Coronary artery (tissue), 2 donors: ENCODE data around the gene CLEC16A.

Experiments used
- DNase-seq: peaks from one replicate; pipeline ENCODE4 v3.0.0-alpha.2; 2017; ENCODE audit warnings: low spot score
- H3K27ac ChIP-seq, 2 donors: fragments of 200-600 bp; sonication (generic); one replicate each; pipeline ENCODE4 v1.5.1; 2016 to 2019
- H3K4me3 ChIP-seq: fragments of 200-600 bp; sonication (generic); 2 replicates; pipeline ENCODE4 v1.5.1; 2016; ENCODE audit warnings: mild to moderate bottlenecking, moderate library complexity
- TF ChIP-seq, protein P1 (sequence below): fragments of 200-600 bp; sonication (generic); IDR thresholded peaks from one replicate; pipeline ENCODE4 v1.5.1; 2019; ENCODE audit warnings: antibody characterized with exemption

Gene CLEC16A

GRCh38 chr16:10906482-10906881, 37.9 kb upstream of the CLEC16A start:
- no peak overlapping the region for H3K27ac ChIP-seq
- H3K4me3 ChIP-seq = no peak overlapping the region
- TF ChIP-seq, protein P1, sequence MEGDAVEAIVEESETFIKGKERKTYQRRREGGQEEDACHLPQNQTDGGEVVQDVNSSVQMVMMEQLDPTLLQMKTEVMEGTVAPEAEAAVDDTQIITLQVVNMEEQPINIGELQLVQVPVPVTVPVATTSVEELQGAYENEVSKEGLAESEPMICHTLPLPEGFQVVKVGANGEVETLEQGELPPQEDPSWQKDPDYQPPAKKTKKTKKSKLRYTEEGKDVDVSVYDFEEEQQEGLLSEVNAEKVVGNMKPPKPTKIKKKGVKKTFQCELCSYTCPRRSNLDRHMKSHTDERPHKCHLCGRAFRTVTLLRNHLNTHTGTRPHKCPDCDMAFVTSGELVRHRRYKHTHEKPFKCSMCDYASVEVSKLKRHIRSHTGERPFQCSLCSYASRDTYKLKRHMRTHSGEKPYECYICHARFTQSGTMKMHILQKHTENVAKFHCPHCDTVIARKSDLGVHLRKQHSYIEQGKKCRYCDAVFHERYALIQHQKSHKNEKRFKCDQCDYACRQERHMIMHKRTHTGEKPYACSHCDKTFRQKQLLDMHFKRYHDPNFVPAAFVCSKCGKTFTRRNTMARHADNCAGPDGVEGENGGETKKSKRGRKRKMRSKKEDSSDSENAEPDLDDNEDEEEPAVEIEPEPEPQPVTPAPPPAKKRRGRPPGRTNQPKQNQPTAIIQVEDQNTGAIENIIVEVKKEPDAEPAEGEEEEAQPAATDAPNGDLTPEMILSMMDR = no peak
- DNase-seq = no peak

DNA sequence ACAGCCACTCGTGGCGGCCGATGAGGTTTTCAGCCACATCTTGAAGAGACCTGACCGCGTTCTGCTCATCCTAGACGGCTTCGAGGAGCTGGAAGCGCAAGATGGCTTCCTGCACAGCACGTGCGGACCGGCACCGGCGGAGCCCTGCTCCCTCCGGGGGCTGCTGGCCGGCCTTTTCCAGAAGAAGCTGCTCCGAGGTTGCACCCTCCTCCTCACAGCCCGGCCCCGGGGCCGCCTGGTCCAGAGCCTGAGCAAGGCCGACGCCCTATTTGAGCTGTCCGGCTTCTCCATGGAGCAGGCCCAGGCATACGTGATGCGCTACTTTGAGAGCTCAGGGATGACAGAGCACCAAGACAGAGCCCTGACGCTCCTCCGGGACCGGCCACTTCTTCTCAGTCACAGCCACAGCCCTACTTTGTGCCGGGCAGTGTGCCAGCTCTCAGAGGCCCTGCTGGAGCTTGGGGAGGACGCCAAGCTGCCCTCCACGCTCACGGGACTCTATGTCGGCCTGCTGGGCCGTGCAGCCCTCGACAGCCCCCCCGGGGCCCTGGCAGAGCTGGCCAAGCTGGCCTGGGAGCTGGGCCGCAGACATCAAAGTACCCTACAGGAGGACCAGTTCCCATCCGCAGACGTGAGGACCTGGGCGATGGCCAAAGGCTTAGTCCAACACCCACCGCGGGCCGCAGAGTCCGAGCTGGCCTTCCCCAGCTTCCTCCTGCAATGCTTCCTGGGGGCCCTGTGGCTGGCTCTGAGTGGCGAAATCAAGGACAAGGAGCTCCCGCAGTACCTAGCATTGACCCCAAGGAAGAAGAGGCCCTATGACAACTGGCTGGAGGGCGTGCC, 37.2 kb upstream of the CLEC16A start:
- Histone ChIP-seq H3K4me3 (no peak overlapping the region), H3K27ac (no peak overlapping the region)
- no peak for DNase-seq
- TF ChIP-seq, protein P1 = no peak

GRCh38 chr16:10907757-10908045, 36.7 kb upstream of the CLEC16A start:
- DNase-seq = no peak
- H3K27ac ChIP-seq = no peak overlapping the region
- TF ChIP-seq, protein P1 = no peak

DNA sequence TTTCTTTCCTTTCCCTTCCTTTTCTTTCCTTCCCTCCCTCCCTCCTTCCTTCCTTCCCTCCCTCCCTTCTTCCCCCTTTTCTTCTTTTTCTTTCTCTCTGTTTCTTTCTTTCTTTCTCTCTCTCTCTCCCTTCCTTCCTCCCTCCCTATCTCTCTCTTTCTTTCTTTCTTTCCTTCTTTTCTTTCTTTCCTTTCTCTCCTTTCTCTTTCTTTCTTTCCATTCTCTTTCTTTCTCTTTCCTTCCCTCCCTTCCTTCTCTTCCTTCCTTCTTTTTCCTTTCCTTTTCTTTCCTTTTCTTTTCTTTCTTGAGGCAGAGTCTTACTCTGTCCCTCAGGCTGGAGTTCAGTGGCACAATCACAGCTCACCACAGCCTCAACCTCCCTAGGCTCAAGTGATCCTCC, 33.1 kb upstream of the CLEC16A start:
- no peak overlapping the region for H3K27ac ChIP-seq
- DNase-seq = no peak
- TF ChIP-seq, protein P1 = no peak
- H3K4me3 ChIP-seq = no peak overlapping the region

More at GRCh38 chr16:10907757-10908045, 36.7 kb upstream of the CLEC16A start:
- H3K4me3 ChIP-seq = no peak overlapping the region

GRCh38 chr16:10916534-10916933, 27.8 kb upstream of the CLEC16A start:
- TF ChIP-seq, protein P1 = no peak
- H3K4me3 ChIP-seq = no peak overlapping the region
- DNase-seq = no peak
- no peak overlapping the region for H3K27ac ChIP-seq

DNA sequence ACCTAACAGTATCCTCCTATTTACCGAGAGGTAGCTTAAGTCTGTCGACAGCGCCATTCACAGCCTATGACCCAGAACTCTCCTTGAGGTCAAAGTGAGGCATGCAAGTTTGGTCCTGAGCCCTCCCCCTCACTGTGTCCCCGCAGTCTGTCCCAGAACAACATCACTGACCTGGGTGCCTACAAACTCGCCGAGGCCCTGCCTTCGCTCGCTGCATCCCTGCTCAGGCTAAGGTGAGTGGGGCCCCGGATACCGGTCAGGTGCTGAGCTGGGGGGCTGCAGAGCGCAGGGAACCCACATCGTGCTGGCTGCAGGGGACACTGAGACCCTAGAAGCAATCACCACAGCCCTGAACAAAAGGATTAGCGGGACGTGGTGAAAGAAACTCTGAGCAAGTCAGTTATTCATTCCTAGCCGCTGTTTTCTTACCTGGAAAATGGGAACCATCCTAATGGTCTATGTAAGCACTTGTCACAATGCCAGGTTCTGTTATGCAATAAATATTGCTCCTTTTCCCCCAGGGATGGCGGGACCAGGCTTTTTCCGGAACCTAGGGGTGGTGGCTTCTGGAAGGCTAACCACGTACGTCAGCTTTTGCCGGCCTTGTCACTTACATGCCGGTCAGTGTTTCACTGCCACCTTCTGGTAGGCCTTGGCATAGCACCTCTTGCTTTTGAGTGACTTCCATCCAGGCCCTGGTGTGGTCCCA, 25.9 kb upstream of the CLEC16A start:
- DNase-seq = peak; percentile 98
- Histone ChIP-seq H3K27ac (peak overlapping the region; percentile 18 to 65), H3K4me3 (no peak overlapping the region)
- TF ChIP-seq, protein P1 = peak; percentile 93

GRCh38 chr16:10919003-10919351, 25.4 kb upstream of the CLEC16A start:
- H3K27ac ChIP-seq = no peak overlapping the region
- TF ChIP-seq, protein P1 = no peak
- H3K4me3 ChIP-seq = no peak overlapping the region
- DNase-seq = no peak
